Heart right ventricle (tissue), 16 donors: ENCODE measurements around the gene ATP8B2. TPM values are rescaled to one million over a fixed set of nuclear protein-coding genes. Genes with fewer than 3 reads are reported as not detected.

Source experiments
- ATAC-seq, 8 donors: fragments of 200-7000 bp; cut with Tn5 transposase; one replicate each; pipeline ENCODE4 v1.9.1; 2020; ENCODE audit warnings: mild to moderate bottlenecking in 8 of 8, moderate library complexity in 8 of 8, moderate number of reproducible peaks in 1 of 8
- DNase-seq, 2 donors: peaks; one replicate each; pipeline ENCODE4 v3.0.0-alpha.2; 2020
- H3K27ac ChIP-seq, 10 donors: fragments of 200-600 bp; sonication (generic) in 2 of 10; one replicate each; pipeline versions ENCODE4 v1.5.0 to v1.8.0; 2020 to 2022; ENCODE audit warnings: mild to moderate bottlenecking in 3 of 10
- H3K27me3 ChIP-seq, 7 donors: fragments of 200-600 bp; one replicate each; pipeline ENCODE4 v1.8.0; 2021 to 2022; ENCODE audit warnings: mild to moderate bottlenecking in 2 of 7
- H3K36me3 ChIP-seq, 9 donors: fragments of 200-600 bp; sonication (generic) in 1 of 9; one replicate each; pipeline versions ENCODE4 v1.5.0 to v1.8.0; 2020 to 2022; ENCODE audit warnings: mild to moderate bottlenecking in 2 of 9
- H3K4me1 ChIP-seq, 9 donors: fragments of 200-600 bp; sonication (generic) in 1 of 9; one replicate each; pipeline versions ENCODE4 v1.5.0 to v1.8.0; 2020 to 2022; ENCODE audit warnings: mild to moderate bottlenecking in 4 of 9
- H3K4me3 ChIP-seq, 10 donors: fragments of 200-600 bp; sonication (generic) in 2 of 10; one replicate each; pipeline versions ENCODE4 v1.5.0 to v1.8.0; 2020 to 2022; ENCODE audit warnings: mild to moderate bottlenecking in 7 of 10, moderate library complexity in 2 of 10
- H3K9me3 ChIP-seq, 11 donors: fragments of 200-600 bp in 10 of 11; sonication (generic) in 2 of 11; one replicate each; pipeline versions ENCODE4 v1.5.0 to v1.8.0; 2013 to 2022; ENCODE audit warnings: mild to moderate bottlenecking in 2 of 11, control low read depth in 1 of 11, moderate library complexity in 1 of 11
- CTCF ChIP-seq, 9 donors: fragments of 200-600 bp; sonication (generic) in 2 of 9; IDR thresholded peaks; one replicate each; pipeline versions ENCODE4 v1.5.0 to v1.8.0; 2021 to 2022; ENCODE audit warnings: antibody characterized with exemption in 9 of 9, mild to moderate bottlenecking in 5 of 9, moderate library complexity in 1 of 9
- WGBS, 2 donors: extraction: QIAGEN DNeasy Blood & Tissue Kit; methylation state at CpG; one replicate each; pipeline ENCODE4 v1.1.7; 2013; ENCODE audit warnings: inconsistent platforms in 1 of 2; 5-methylcytosine and 5-hydroxymethylcytosine counted together
- intact Hi-C, 10 donors: fragments of 100-400 bp; cut with DNase I; formaldehyde crosslinking; loops; one replicate each; pipeline versions ENCODE4 v1.11.1 to v1.14.2; 2022
- polyA plus RNA-seq, 2 donors: library from polyadenylated mRNA; stranded (reverse); fragments of 200-250 nt; gene quantifications; one replicate each; pipeline ENCODE4 v1.2.3, GENCODE V29; 2013
- total RNA-seq, 10 donors: library from RNA; stranded (reverse); fragmentation: NEBNext Ultra II Directional in 3 of 10; extraction: Animal tissue kit (Norgen Biotek cat#: 25700) in 3 of 10; gene quantifications; one replicate each; pipeline versions ENCODE4 v1.2.1 to v1.2.4, GENCODE V29; 2021 to 2023
- donor health status: Arrhythmogenic right ventricular cardiomyopathy.
- donor health status: ischemic (EF 13 %, LVEDD 7.1; RV severe dilation, severe dysfunction).
- donor health status: healthy with polysubstance abuse.
- donor health status: DM: no; HTN: yes; CAD: no.
- donor health status: DM: no; HTN: no; CAD: no.
- donor health status: ischemic (EF 25% LVEDD 6.9; RV normal size, moderate dysfunction).
- donor health status: ischemic (EF 25% LVEDD 5.7; RV mildly dilated, moderate dysfunction).
- donor health status: healthy.
- donor health status: DM: yes; HTN: yes; CAD: no.
- donor health status: Ischemic cardiomyopathy.
- donor health status: ischemic (EF 35%, LVEDD 5.7; RV mildly dilated, moderate dysfunction).
- donor health status: nonischemic (EF 11% LVEDD 7.7; RV severe dilation, severe dysfunction).
- donor health status: DM: yes; HTN: yes; CAD: no.
- donor health status: PGD.
- donor health status: ischemic (EF 29% LVEDD 5.4; RV normal size, mild dysfunction).
- donor health status: nonischemic (EF 23%, LVEDD 6.1; RV moderate dilation, normal function).

The ATP8B2 gene
- total and polyA plus RNA-seq, 12 donors = 8.0 to 17.3 (median 13.3) TPM

- no peak for TF ChIP-seq CTCF (IDR thresholded peaks at IDR 0.05)
- 3% methylated on average over 41 of the region's 41 CpGs for WGBS, 2 donors
- ATAC-seq (peak; percentile 44 to 72 (median 66)), DNase-seq (peak; percentile 53 to 54)
- Histone ChIP-seq H3K4me3 (peak overlapping the region; percentile 29 to 56 (median 50)), H3K27ac (peak overlapping the region in 9 of 10 donors; percentile 22 to 75 (median 50)), H3K36me3 (peaks cover 0 to 22% (median 13%) of the 10 kb centered on the region in 9 donors), H3K9me3 (no peaks in the 10 kb centered on the region), H3K4me1 (peaks cover 4 to 28% (median 15%) of the 10 kb centered on the region in 9 donors), H3K27me3 (peaks cover 0 to 14% (median 0%) of the 10 kb centered on the region in 7 donors)
- intact Hi-C loops = loop anchor here in 4 of 10 donors (5.0 to 10.0 kb wide), 3 partner anchors 54 to 192 kb away; partner anchors contain the start of gene IL6R (in 2 of the 4)
These were observed 27.5 kb downstream of the ATP8B2 start for GRCh38 chr1:154352581-154353459.

GRCh38 chr1:154353460-154353904 is 28.2 kb downstream of the ATP8B2 start:
- Histone ChIP-seq H3K4me3 (peak overlapping the region in 9 of 10 donors; percentile 29 to 56 (median 51)), H3K27me3 (peaks cover 0 to 14% (median 0%) of the 10 kb centered on the region in 7 donors), H3K9me3 (no peaks in the 10 kb centered on the region), H3K27ac (peak overlapping the region in 6 of 10 donors; percentile 46 to 75 (median 66)), H3K36me3 (peaks cover 0 to 16% (median 8%) of the 10 kb centered on the region in 9 donors), H3K4me1 (peaks cover 4 to 28% (median 15%) of the 10 kb centered on the region in 9 donors)
- ATAC-seq (peak; percentile 25 to 62 (median 38)), DNase-seq (no peak)
- intact Hi-C loops = loop anchor here in 4 of 10 donors (5.0 to 10.0 kb wide), 3 partner anchors 54 to 191 kb away; partner anchors contain the start of gene IL6R (in 2 of the 4)
- TF ChIP-seq CTCF (IDR thresholded peaks at IDR 0.05) = peak in 5 of 9 donors; percentile 6 to 40 (median 32)
- 26 to 31% methylated on average over 1 of the region's 1 CpG for WGBS, 2 donors

- intact Hi-C loops = loop anchor here in 4 of 10 donors (5.0 to 10.0 kb wide), 3 partner anchors 53 to 191 kb away; partner anchors contain the start of gene IL6R (in 2 of the 4)
- no peak for ATAC-seq
- 95% methylated on average over 5 of the region's 5 CpGs for WGBS, 2 donors
- H3K36me3 ChIP-seq = peaks cover 0 to 11% (median 6%) of the 10 kb centered on the region in 9 donors
- no peak overlapping the region for H3K27ac ChIP-seq
- H3K4me3 ChIP-seq = no peak overlapping the region
- DNase-seq = no peak
- peaks cover 4 to 28% (median 15%) of the 10 kb centered on the region in 9 donors for H3K4me1 ChIP-seq
- H3K27me3 ChIP-seq = peaks cover 0 to 14% (median 0%) of the 10 kb centered on the region in 7 donors
- TF ChIP-seq CTCF (IDR thresholded peaks at IDR 0.05) = peak in 1 of 9 donors; percentile 2
- no peaks in the 10 kb centered on the region for H3K9me3 ChIP-seq
These were observed 28.6 kb downstream of the ATP8B2 start for GRCh38 chr1:154353966-154354365.

GRCh38 chr1:154358519-154358918 is 33.2 kb downstream of the ATP8B2 start:
- intact Hi-C loops = loop anchor here in 3 of 10 donors (10.0 kb wide), 2 partner anchors 96 to 186 kb away; no protein-coding TSS in a partner anchor
- H3K4me3 ChIP-seq = no peak overlapping the region
- DNase-seq = no peak
- H3K27me3 ChIP-seq = no peaks in the 10 kb centered on the region
- H3K27ac ChIP-seq = no peak overlapping the region
- H3K4me1 ChIP-seq = peaks cover 0 to 8% (median under 1%) of the 10 kb centered on the region in 9 donors
- 92 to 93% methylated on average over 8 of the region's 8 CpGs for WGBS, 2 donors
- TF ChIP-seq CTCF (IDR thresholded peaks at IDR 0.05) = no peak
- peaks cover 0 to 4% (median 0%) of the 10 kb centered on the region in 11 donors for H3K9me3 ChIP-seq
- no peak for ATAC-seq
- H3K36me3 ChIP-seq = no peaks in the 10 kb centered on the region
